ENCODE results near the gene NEMF.

DNA sequence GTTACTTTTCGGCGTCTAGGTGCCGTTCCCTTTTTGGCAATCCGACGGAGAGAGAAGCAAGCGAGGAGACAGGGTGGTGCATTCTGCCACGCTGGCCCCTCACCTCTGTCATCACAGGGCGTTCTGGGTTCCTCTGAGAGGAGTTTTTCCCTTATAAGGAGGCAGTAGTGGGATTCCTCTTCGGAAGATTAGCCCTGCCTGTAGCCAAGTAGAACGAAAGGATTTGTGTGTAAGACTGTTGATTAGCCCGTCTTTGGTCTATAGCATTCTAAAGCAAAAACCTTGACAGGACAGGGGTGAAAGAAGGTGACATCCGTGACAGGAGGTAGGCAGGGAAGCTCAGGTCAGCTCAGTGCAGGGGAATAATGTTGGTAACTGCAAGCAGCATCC is 9.1 kb upstream of the NEMF start:
- TF ChIP-seq CTCF (optimal IDR thresholded peaks at IDR 0.05 in 1 of 3, IDR thresholded peaks at IDR 0.05 in 1 of 3, conservative IDR thresholded peaks at IDR 0.05 in 1 of 3; ENCODE audit: extremely low read depth in 1 of 3, insufficient read depth in 2 of 3, low read length in 3 of 3) (no peak), EZH2 (IDR thresholded peaks at IDR 0.05; ENCODE audit: low read length) (no peak)

Measured in keratinocyte (primary cell).